HEK293 (cell line): Measurements from ENCODE around the gene TMOD1.

Experiments used
- BCL11A ChIP-seq: fragments of 450-650 bp; formaldehyde crosslinking; IDR thresholded peaks from 2 replicates; pipeline ENCODE4 v1.5.1; 2016; ENCODE audit warnings: low read depth, missing biosample characterization, missing genetic modification characterization
- HOXA7 ChIP-seq: sonication (generic); formaldehyde crosslinking; IDR thresholded peaks from 2 replicates; pipeline ENCODE4 v1.8.1; 2022; ENCODE audit warnings: missing genetic modification reagents, borderline replicate concordance
- KLF10 ChIP-seq: fragments of 450-650 bp; IDR thresholded peaks from 2 replicates; pipeline ENCODE4 v1.5.1; 2018; ENCODE audit warnings: missing biosample characterization, mild to moderate bottlenecking, missing genetic modification characterization
- KLF7 ChIP-seq: fragments of 450-650 bp; formaldehyde crosslinking; IDR thresholded peaks from 2 replicates; pipeline ENCODE4 v1.5.1; 2016; ENCODE audit warnings: missing biosample characterization, missing genetic modification characterization, borderline replicate concordance
- MZF1 ChIP-seq: fragments of 450-650 bp; formaldehyde crosslinking; IDR thresholded peaks from 2 replicates; pipeline ENCODE4 v1.5.1; 2017; ENCODE audit warnings: missing biosample characterization, missing genetic modification characterization, borderline replicate concordance
- OVOL3 ChIP-seq: fragments of 450-650 bp; formaldehyde crosslinking; IDR thresholded peaks from 2 replicates; pipeline ENCODE4 v1.5.1; 2016; ENCODE audit warnings: missing biosample characterization, missing genetic modification characterization
- PBX3 ChIP-seq: sonication (generic); formaldehyde crosslinking; IDR thresholded peaks from 2 replicates; pipeline ENCODE4 v1.8.1; 2022; ENCODE audit warnings: mild to moderate bottlenecking, moderate library complexity, missing genetic modification reagents
- REPIN1 ChIP-seq: fragments of 450-650 bp; formaldehyde crosslinking; IDR thresholded peaks from 2 replicates; pipeline ENCODE4 v1.5.1; 2017; ENCODE audit warnings: missing biosample characterization, missing genetic modification characterization, low read depth
- SALL2 ChIP-seq: fragments of 450-650 bp; formaldehyde crosslinking; IDR thresholded peaks from 2 replicates; pipeline ENCODE4 v1.5.0; 2017; ENCODE audit warnings: missing biosample characterization, mild to moderate bottlenecking, missing genetic modification characterization, borderline replicate concordance
- SCRT1 ChIP-seq: fragments of 450-650 bp; formaldehyde crosslinking; IDR thresholded peaks from 2 replicates; pipeline ENCODE4 v1.5.1; 2016; ENCODE audit warnings: missing biosample characterization, missing genetic modification characterization, borderline replicate concordance
- ZBTB48 ChIP-seq: fragments of 450-650 bp; formaldehyde crosslinking; IDR thresholded peaks from 2 replicates; pipeline ENCODE4 v1.5.1; 2016; ENCODE audit warnings: missing biosample characterization, missing genetic modification characterization
- ZBTB7A ChIP-seq: fragments of 450-650 bp; formaldehyde crosslinking; IDR thresholded peaks from 2 replicates; pipeline ENCODE4 v1.5.1; 2016; ENCODE audit warnings: low read depth, missing biosample characterization, missing genetic modification characterization
- ZFP37 ChIP-seq: fragments of 450-650 bp; formaldehyde crosslinking; IDR thresholded peaks from 2 replicates; pipeline ENCODE4 v1.5.1; 2016; ENCODE audit warnings: missing biosample characterization, missing genetic modification characterization
- ZIC2 ChIP-seq: fragments of 450-650 bp; formaldehyde crosslinking; IDR thresholded peaks from 2 replicates; pipeline ENCODE4 v1.5.1; 2016; ENCODE audit warnings: missing biosample characterization, missing genetic modification characterization
- ZNF146 ChIP-seq: fragments of 450-650 bp; formaldehyde crosslinking; IDR thresholded peaks from 2 replicates; pipeline ENCODE4 v1.5.1; 2016; ENCODE audit warnings: missing biosample characterization, missing genetic modification characterization
- ZNF148 ChIP-seq: fragments of 450-650 bp; formaldehyde crosslinking; IDR thresholded peaks from 2 replicates; pipeline ENCODE4 v1.5.0; 2017; ENCODE audit warnings: missing biosample characterization, missing genetic modification characterization, borderline replicate concordance
- ZNF155 ChIP-seq: fragments of 450-650 bp; formaldehyde crosslinking; IDR thresholded peaks from 2 replicates; pipeline ENCODE4 v1.5.1; 2016; ENCODE audit warnings: missing biosample characterization, missing genetic modification characterization
- ZNF221 ChIP-seq: fragments of 450-650 bp; formaldehyde crosslinking; IDR thresholded peaks from 2 replicates; pipeline ENCODE4 v1.5.1; 2017; ENCODE audit warnings: missing biosample characterization, missing genetic modification characterization, borderline replicate concordance
- ZNF335 ChIP-seq: fragments of 450-650 bp; formaldehyde crosslinking; conservative IDR thresholded peaks from 2 replicates; pipeline ENCODE4 v1.5.1; 2016; ENCODE audit warnings: missing biosample characterization, missing genetic modification characterization
- ZNF354C ChIP-seq: fragments of 450-650 bp; formaldehyde crosslinking; IDR thresholded peaks from 2 replicates; pipeline ENCODE4 v1.5.1; 2016; ENCODE audit warnings: missing biosample characterization, missing genetic modification characterization, low read depth, borderline replicate concordance
- ZNF391 ChIP-seq: fragments of 450-650 bp; formaldehyde crosslinking; IDR thresholded peaks from 2 replicates; pipeline ENCODE4 v1.5.1; 2016; ENCODE audit warnings: low read depth, missing biosample characterization, missing genetic modification characterization, borderline replicate concordance
- ZNF398 ChIP-seq: fragments of 450-650 bp; formaldehyde crosslinking; IDR thresholded peaks from 2 replicates; pipeline ENCODE4 v1.5.1; 2017; ENCODE audit warnings: missing biosample characterization, missing genetic modification characterization
- ZNF518A ChIP-seq: fragments of 450-650 bp; formaldehyde crosslinking; conservative IDR thresholded peaks from 2 replicates; pipeline ENCODE4 v1.5.1; 2016; ENCODE audit warnings: low read depth, missing biosample characterization, missing genetic modification characterization
- ZNF624 ChIP-seq: fragments of 450-650 bp; formaldehyde crosslinking; IDR thresholded peaks from 2 replicates; pipeline ENCODE4 v1.5.1; 2017; ENCODE audit warnings: missing biosample characterization, missing genetic modification characterization
- ZNF658 ChIP-seq: fragments of 450-650 bp; formaldehyde crosslinking; IDR thresholded peaks from 2 replicates; pipeline ENCODE4; 2016; ENCODE audit warnings: missing biosample characterization, missing genetic modification characterization
- ZNF704 ChIP-seq: fragments of 450-650 bp; formaldehyde crosslinking; IDR thresholded peaks from 2 replicates; pipeline ENCODE4 v1.5.1; 2016; ENCODE audit warnings: missing biosample characterization, missing genetic modification characterization
- ZNF843 ChIP-seq: fragments of 450-650 bp; formaldehyde crosslinking; IDR thresholded peaks from 2 replicates; pipeline ENCODE4 v1.5.1; 2016; ENCODE audit warnings: missing biosample characterization, missing genetic modification characterization
- ZSCAN30 ChIP-seq: fragments of 450-650 bp; IDR thresholded peaks from 2 replicates; pipeline ENCODE4 v1.5.1; 2018; ENCODE audit warnings: missing biosample characterization, mild to moderate bottlenecking, missing genetic modification characterization, moderate library complexity

TMOD1 gene

GRCh38 chr9:97510797-97511654 lies 9.6 kb downstream of the TMOD1 start (continued):
- TF ChIP-seq KLF10 (tag by site-specific recombination): no peak
- TF ChIP-seq ZFP37 (tag by site-specific recombination): no peak
- no peak for TF ChIP-seq SCRT1 (tag by site-specific recombination)
- TF ChIP-seq ZNF221 (tag by site-specific recombination): no peak
- no peak for TF ChIP-seq ZNF391 (tag by site-specific recombination)
- TF ChIP-seq ZNF398 (tag by site-specific recombination): peak; percentile 72
- TF ChIP-seq ZSCAN30: no peak
- no peak for TF ChIP-seq ZNF518A
- peak; percentile 97 for TF ChIP-seq ZNF148
- no peak for TF ChIP-seq ZNF704 (tag by site-specific recombination)
- no peak for TF ChIP-seq ZNF146 (tag by site-specific recombination)
- TF ChIP-seq OVOL3 (tag by site-specific recombination): no peak; the same call in 1 of the 2 replicates
- TF ChIP-seq ZNF155 (tag by site-specific recombination): peak; percentile 75; the same call in 1 of the 2 replicates
- no peak for TF ChIP-seq HOXA7 (CRISPR knock-in tag)
- TF ChIP-seq ZIC2 (tag by site-specific recombination): no peak
- peak; percentile 45; the same call in 1 of the 2 replicates for TF ChIP-seq ZNF335 (tag by site-specific recombination)
- peak; percentile 82; the same call in 1 of the 2 replicates for TF ChIP-seq SALL2 (tag by site-specific recombination)
- no peak for TF ChIP-seq MZF1 (tag by site-specific recombination)
- TF ChIP-seq ZNF624 (tag by site-specific recombination): no peak
- TF ChIP-seq ZBTB48 (tag by site-specific recombination): 0 out of 2 replicates have a peak, but pooled peaks have one; percentile 35
- no peak for TF ChIP-seq PBX3 (CRISPR knock-in tag)
- no peak for TF ChIP-seq KLF7
- TF ChIP-seq ZNF658 (tag by site-specific recombination): 0 out of 2 replicates have a peak, but pooled peaks have one; percentile 83
- TF ChIP-seq ZBTB7A (tag by site-specific recombination): no peak
- no peak for TF ChIP-seq REPIN1
- TF ChIP-seq ZNF843 (tag by site-specific recombination): no peak
- no peak for TF ChIP-seq BCL11A
- TF ChIP-seq ZNF354C (tag by site-specific recombination): no peak
